Activated gamma-delta T cell treated with Interleukin-2 at 50 U/mL for 16 hours (primary cell): ENCODE measurements around the gene OGDH.
"Not testable (repeated sequence)": the region's sequence is repeated elsewhere in the genome, so short reads cannot be mapped to it uniquely, and the experiment has no call there.

ENCODE experiments used
- DNase-seq: peaks from one replicate; pipeline ENCODE4 v3.0.0-alpha.2; 2020

OGDH gene

DNA sequence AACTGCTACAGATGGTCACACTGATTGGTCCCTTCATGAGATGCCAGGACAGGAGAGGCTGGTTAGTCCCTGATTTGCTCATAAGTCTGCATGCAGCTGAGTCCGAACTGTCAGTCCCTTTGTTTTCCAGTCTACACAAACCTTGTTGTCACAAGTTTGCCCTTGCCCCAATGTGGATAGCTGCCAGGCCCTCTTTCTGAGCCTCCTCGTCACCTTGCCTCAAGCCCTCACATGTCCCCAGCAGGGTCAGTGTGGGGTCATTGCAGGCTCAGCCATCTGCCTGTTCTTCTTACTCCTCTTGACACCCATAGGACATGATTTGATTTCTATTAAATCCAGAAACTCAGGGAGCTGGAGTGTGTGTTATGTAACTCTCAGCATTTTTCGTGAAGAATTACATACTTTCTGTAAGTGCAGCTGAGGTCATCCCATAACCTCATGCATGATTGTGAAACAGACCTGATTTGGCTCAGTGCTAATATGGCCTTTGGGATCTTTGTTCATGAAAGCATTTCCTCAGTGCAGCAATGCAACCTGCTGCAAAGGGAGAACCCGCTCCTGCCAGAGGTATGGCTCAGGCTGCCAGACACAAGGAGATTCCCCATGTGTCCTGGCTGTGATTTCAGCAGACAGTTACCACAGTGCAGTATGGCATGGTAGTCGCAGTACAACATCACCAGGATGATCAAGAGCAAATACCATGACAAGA is 72.2 kb downstream of the OGDH start:
- DNase-seq: no peak

DNA sequence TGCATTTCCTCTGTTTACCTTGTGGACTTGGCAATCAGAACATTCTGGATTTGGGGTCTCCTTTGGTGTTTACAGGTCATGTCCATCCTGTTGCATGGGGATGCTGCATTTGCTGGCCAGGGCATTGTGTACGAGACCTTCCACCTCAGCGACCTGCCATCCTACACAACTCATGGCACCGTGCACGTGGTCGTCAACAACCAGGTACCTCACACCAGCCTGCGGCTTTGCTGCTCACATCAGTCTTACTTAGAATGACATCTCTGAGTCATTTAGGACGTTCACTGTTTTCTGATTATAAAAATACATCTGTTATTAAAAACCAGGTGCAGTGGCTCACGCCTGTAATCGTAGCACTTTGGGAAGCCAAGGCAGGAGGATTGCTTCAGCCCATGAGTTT is 75.2 kb downstream of the OGDH start:
- no peak for DNase-seq

GRCh38 chr7:44685723-44686122 is 79.3 kb downstream of the OGDH start:
- no peak for DNase-seq

GRCh38 chr7:44689427-44689826 is 83.0 kb downstream of the OGDH start:
- no peak for DNase-seq

DNA sequence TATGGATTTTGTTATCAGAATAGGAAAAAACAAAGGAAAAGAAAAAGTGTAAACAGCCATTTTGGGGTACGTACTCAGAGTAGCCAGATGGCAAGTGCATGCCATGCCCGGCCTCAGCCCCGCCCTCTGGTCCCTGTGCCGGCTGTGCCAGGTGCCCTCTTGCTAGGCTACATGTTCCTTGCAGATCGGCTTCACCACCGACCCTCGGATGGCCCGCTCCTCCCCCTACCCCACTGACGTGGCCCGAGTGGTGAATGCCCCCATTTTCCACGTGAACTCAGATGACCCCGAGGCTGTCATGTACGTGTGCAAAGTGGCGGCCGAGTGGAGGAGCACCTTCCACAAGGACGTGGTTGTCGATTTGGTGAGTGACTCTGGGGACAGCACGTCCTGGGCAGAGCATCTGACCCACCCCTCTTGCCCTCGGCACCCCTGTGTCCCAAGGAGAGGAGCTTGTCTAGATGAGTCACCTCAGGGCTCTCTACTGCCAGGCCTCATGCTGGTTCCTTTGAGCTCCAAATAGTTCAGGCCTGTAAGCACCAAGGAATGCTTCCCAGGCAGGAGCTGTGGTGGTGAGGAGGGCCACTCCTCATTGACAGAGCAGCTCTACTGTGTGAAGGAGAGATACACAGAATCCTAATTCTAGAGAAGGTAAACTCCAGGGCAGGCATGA is 87.3 kb downstream of the OGDH start:
- DNase-seq: no peak

DNA sequence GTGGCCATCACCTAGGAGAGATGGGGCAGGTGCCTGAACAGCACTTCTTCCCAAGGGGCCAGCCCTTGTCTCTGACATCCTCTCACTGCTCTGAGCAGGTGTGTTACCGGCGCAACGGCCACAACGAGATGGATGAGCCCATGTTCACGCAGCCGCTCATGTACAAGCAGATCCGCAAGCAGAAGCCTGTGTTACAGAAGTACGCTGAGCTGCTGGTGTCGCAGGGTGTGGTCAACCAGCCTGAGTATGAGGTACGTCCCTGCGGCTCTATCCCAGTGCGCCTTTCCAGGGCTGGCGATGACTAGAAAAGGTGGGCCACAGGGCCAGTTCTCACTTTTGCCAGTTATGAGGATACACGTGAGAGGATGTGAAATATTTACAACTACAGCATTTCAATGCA is 87.9 kb downstream of the OGDH start:
- no peak for DNase-seq

GRCh38 chr7:44694766-44695165 is 88.3 kb downstream of the OGDH start:
- DNase-seq: no peak

- DNase-seq: no peak
Measured at GRCh38 chr7:44695756-44696155, 89.3 kb downstream of the OGDH start.

GRCh38 chr7:44696728-44697127 is 90.3 kb downstream of the OGDH start:
- DNase-seq: no peak

GRCh38 chr7:44697136-44698045 is 91.0 kb downstream of the OGDH start:
- DNase-seq: no peak

GRCh38 chr7:44698046-44698580 is 91.7 kb downstream of the OGDH start:
- no peak for DNase-seq

DNA sequence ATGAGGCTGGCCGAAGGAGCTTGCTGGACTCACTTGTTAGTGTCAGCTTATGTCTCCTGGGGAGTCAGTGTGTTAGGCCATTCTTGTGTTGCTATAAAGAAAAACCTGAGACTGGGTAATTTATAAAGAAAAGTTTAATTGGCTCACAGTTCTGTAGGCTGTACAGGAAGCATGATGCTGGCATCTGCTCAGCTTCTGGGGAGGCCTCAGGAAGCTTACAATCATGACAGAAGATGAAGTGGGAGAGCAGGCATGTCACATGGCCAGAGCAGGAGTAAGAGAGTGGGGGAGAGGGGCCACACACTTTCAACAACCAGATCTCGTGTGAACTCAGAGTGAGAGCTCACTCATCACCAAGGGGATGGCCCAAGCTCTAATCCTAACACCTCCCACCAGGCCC is 93.2 kb downstream of the OGDH start:
- DNase-seq: not testable (repeated sequence)

DNA sequence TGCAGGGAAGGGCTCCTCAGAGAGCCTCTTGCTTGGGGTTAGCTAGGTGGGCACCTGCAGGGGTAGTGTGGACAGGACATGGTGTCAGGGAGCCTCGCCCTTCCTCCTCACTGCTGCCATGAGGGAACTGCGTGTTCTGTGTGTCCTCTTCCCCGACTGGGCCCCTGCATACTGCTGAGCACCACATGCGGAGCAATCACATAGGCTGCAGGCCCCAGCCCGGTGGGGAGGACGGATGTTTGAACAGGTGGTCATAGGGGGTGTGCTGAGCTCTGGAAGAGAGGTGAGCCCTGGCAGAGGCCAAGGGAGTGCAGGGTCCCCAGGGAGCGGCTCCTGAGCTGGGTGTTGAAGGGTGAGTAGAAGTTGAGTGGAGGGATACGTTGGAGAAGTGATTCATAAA is 93.9 kb downstream of the OGDH start:
- no peak for DNase-seq

- not testable (repeated sequence) for DNase-seq
Measured at GRCh38 chr7:44703391-44703790, 97.0 kb downstream of the OGDH start.

- no peak for DNase-seq
Measured at GRCh38 chr7:44703921-44704320, 97.5 kb downstream of the OGDH start.

GRCh38 chr7:44705434-44705833 is 99.0 kb downstream of the OGDH start:
- no peak for DNase-seq

DNA sequence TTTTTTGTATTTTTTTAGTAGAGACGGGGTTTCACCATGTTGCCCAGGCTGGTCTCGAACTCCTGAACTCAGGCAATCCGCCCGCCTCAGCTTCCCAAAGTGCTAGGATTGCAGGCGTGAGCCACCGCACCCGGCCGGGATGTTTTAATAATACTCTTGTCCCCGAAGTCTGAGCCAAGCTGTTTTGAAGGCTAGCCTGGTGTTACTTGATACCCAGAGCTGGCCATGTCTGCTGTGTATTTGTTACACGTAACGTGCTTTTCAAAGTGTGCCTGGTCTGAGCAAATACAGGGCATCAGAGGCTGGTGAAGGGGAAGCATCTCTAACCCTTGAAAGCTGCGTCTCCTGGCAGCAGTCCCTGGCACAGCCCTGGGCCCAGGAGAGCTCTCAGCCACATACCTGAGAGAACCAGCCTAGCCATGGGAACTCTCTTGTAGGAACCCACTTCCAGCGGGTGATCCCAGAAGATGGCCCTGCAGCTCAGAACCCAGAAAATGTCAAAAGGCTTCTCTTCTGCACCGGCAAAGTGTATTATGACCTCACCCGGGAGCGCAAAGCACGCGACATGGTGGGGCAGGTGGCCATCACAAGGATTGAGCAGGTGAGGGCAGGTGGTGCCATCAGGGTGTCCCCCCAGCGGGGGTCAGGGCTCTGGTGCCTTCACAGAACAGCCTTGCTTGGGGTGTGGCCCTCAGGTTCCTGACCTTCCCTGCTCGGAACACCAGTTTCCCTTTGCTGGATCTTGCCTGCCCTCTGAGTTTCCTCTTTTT is 100.5 kb downstream of the OGDH start:
- DNase-seq: no peak

DNA sequence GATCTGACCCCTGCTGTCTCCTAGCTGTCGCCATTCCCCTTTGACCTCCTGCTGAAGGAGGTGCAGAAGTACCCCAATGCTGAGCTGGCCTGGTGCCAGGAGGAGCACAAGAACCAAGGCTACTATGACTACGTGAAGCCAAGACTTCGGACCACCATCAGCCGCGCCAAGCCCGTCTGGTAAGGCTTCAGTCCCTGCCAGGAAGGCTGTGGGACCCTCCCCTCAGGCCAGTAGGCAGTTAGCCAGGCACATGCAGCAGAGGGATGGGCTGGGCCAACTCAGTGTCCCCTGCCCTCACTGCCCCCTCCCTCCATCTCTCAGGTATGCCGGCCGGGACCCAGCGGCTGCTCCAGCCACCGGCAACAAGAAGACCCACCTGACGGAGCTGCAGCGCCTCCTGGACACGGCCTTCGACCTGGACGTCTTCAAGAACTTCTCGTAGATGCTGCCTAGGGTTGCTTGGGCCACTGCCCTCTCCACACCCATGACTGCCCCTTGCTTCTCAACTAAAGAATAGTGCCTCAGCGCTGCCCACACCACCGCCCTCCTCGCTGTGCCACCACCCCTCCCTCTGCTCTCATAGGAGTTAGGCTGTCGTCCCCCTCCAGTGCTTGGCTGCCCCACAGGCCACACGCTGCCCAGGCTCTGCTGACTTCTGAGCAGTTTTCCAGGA is 101.3 kb downstream of the OGDH start:
- DNase-seq: no peak

DNA sequence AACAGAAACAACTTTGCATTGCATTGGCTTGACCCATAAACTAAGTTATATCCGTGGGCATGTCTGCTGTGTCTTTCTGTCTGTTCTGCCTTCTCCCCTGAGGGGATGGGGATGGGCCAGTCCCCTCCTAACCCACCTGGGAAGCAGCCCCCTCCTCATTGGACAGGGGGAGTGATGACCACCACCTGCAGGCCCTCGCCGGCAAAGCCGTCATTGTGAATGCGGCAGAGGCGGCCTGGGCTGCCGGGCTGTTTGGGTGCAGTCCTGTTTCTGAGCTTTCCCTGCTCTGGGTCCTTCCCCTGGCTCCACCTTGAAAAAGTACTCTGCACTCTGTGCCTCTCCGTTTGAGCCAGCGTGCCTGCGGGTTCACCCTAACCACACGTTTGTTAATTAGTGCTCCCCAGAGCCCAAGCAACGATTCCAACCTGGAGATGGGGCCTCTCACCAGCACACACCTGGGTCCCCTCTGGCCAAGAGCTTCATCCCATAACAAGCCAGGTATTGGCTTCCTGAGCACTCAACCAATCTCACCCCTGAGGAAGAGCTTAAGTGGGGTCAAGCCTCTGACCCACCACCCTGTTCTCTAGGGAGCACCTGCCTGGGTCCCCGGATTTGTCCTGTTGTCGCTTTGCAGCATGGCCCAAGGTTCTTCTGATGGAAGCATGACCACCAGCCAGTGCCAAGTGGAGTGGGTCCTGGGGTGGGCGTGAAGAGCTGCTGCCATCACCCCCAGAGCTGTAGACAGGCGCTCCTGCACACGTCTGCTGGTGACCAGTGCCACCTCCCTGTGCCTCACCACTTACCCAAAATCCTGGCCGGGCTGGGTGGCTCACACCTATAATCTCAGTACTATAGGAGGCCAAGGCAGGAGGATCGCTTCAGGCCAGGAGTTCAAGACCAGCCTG is 102.8 kb downstream of the OGDH start:
- no peak for DNase-seq

DNA sequence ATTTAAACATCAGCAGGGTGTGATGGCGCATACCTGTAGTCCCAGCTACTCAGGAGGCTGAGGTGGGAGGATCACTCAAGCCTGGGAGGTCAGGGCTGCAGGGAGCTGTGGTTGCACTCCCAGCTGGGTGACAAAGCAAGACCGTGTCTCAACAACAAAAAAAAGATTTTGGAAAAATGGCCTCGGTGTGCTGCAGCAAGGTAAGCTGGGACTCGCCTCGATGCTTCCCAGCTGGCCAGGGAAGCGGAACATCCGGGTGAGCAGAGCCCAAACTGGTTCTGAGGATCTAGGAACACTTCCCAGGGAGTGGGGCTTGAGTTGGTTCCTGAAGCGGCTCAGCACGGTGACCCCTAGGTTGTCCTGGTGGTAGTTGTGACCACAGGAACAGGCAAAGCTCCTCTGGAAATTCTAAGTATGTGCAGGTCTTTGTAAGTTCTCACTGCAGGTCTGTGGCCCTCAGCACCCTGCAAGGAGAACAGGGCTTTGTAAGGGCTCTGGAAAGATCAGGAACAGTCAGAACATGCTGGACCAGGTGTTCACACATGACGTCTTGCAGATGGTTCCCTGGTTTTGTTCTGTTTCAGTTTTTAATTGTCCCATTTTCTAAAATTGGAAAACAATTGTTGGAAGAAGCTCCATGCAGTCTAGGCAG is 103.6 kb downstream of the OGDH start:
- no peak for DNase-seq
